HuH-7 (cell line): ENCODE measurements around the gene AXL.
A peak's percentile ranks its signal among the peaks of the same experiment; 100 is the strongest.

Experiments used
- DNase-seq: peaks from one replicate; pipeline ENCODE4 v3.0.0; 2011; ENCODE audit warnings: low spot score

AXL gene

GRCh38 chr19:41308450-41309179 lies 89.6 kb downstream of the AXL start:
- DNase-seq, result peak; percentile 92

- no peak for DNase-seq
Observed at GRCh38 chr19:41309180-41310032, 90.4 kb downstream of the AXL start.

- DNase-seq, result peak; percentile 94
Observed at GRCh38 chr19:41310033-41310831, 91.2 kb downstream of the AXL start, which contains the start of gene CCDC97. CCDC97 (plus strand) TSS chr19:41310172; CDS start chr19:41310311, 139 bp downstream.

GRCh38 chr19:41311072-41311471 lies 92.0 kb downstream of the AXL start:
- DNase-seq, result no peak
